Psoas muscle (tissue), 8 donors: Measurements from ENCODE around the gene MED9. TPM values are rescaled to one million over a fixed set of nuclear protein-coding genes. Genes with fewer than 3 reads are reported as not detected.

ENCODE experiments used
- ATAC-seq, 4 donors: fragments of 200-7000 bp; cut with Tn5 transposase; one replicate each; pipeline ENCODE4 v1.9.1; 2020; ENCODE audit warnings: moderate library complexity in 3 of 4, mild to moderate bottlenecking in 2 of 4
- DNase-seq, 2 donors: peaks; one replicate each; pipeline ENCODE4 v3.0.0-alpha.2; 2020
- H3K27ac ChIP-seq: fragments of 200-600 bp; one replicate; pipeline ENCODE4 v1.8.0; 2022
- H3K27me3 ChIP-seq, 3 donors: fragments of 200-600 bp in 1 of 3; one replicate each; pipeline versions ENCODE4 v1.6.1 to v1.8.0; 2013 to 2022; ENCODE audit warnings: low read length in 2 of 3, mild to moderate bottlenecking in 2 of 3, moderate library complexity in 1 of 3; ENCODE audit not compliant: insufficient read depth in 3 of 3
- H3K36me3 ChIP-seq, 2 donors: fragments of 200-600 bp in 1 of 2; one replicate each; pipeline versions ENCODE4 v1.6.1 to v1.8.0; 2013 to 2022; ENCODE audit warnings: low read depth in 1 of 2, mild to moderate bottlenecking in 1 of 2, moderate library complexity in 1 of 2; ENCODE audit not compliant: insufficient read depth in 1 of 2
- H3K4me1 ChIP-seq: fragments of 200-600 bp; one replicate; pipeline ENCODE4 v1.8.0; 2022
- H3K4me3 ChIP-seq: fragments of 200-600 bp; one replicate; pipeline ENCODE4 v1.8.0; 2022; ENCODE audit warnings: mild to moderate bottlenecking
- H3K9me3 ChIP-seq: fragments of 200-600 bp; one replicate; pipeline ENCODE4 v1.8.0; 2022
- CTCF ChIP-seq: fragments of 200-600 bp; IDR thresholded peaks from one replicate; pipeline ENCODE4 v1.8.0; 2022; ENCODE audit warnings: antibody characterized with exemption
- WGBS, 3 donors: extraction: QIAGEN DNeasy Blood & Tissue Kit; methylation state at CpG; one replicate each; pipeline versions ENCODE4 v1.1.6 to v1.1.7; 2013; 5-methylcytosine and 5-hydroxymethylcytosine counted together
- intact Hi-C, 2 donors: fragments of 100-400 bp; cut with DNase I; formaldehyde crosslinking; loops; one replicate each; pipeline versions ENCODE4 v1.11.0 to v1.14.2; 2022
- polyA plus RNA-seq, 3 donors: library from polyadenylated mRNA; stranded (reverse); fragments of 200-250 nt; gene quantifications; one replicate each; pipeline ENCODE4 v1.2.3, GENCODE V29; 2013
- total RNA-seq, 4 donors: library from RNA; stranded (reverse); fragmentation: NEBNext Ultra II Directional in 2 of 4; extraction: Animal tissue kit (Norgen Biotek cat#: 25700) in 2 of 4; gene quantifications; one replicate each; pipeline versions ENCODE4 v1.2.1 to v1.2.4, GENCODE V29; 2021 to 2023
- donor health status: healthy with polysubstance abuse.
- donor health status: DM: no; HTN: no; CAD: no; lungs with moderate emphysema.
- donor health status: Bipolar disorder and iron deficiency.
- donor health status: healthy.
- donor health status: DM: yes; HTN: yes; CAD: no.
- donor health status: DM: no; HTN: no; CAD: no.
- donor health status: DM: no; HTN: no; CAD: no.
- donor health status: DM: yes; HTN: yes; CAD: no.

The MED9 gene
- total and polyA plus RNA-seq, 7 donors = 12.4 to 29.6 (median 18.3) TPM

DNA sequence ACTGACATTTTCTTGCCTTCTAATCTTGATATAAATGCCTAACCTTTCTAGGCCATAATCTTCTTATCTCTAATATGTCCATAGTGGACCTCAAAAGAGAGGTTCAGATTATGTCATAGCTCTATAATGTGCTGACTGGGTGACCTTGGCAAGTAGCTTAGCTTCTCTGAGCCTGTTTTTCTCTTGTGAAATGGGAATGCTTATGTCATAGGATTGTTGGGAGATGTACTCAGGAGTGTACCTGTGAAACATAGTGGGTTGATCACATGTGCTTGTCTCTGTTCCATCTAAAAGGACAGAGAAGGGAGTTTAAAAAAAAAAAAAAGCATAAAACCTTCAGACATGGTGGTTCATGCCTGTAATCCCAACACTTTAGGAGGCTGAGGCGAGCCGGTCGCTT, 2.4 kb downstream of the MED9 start:
- TF ChIP-seq CTCF = no peak
- Histone ChIP-seq H3K27ac (no peak overlapping the region), H3K27me3 (no peaks in the 10 kb centered on the region), H3K4me3 (peak overlapping the region; percentile 90), H3K36me3 (peaks cover 0 to 14% of the 10 kb centered on the region in 2 donors), H3K4me1 (peaks cover 42% of the 10 kb centered on the region), H3K9me3 (no peaks in the 10 kb centered on the region)
- 96 to 98% (median 96%) methylated on average over 3 of the region's 3 CpGs for WGBS, 3 donors
- intact Hi-C loops = no loop called here
- DNase-seq (no peak), ATAC-seq (no peak)

DNA sequence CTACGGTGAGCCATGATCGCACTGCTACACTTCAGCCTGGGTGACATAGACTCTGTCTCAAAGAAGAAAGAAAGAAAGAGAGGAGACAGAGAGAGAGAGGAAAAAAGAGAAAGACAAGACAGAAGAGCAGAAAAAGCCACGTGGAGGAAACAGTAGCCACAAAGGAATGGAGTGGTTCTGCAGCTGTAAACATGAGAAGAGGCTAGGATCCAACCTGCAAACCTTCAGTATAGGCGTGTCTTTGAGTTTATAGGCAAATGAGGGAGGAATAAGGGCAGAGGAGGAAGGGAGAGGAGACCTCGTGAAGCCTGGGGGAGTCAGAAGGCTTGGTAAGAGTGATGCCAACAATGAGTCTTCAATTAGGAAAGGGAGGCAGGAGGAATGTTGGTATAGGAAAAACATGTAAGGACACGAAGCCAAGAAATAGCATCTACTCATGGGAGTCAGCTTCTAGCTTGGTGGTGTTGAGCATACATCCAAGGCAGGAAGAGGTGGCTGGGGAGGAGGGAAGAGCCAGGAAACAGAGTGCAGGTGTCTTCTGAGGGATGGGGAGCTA, 3.9 kb downstream of the MED9 start:
- 66 to 71% (median 69%) methylated on average over 6 of the region's 6 CpGs for WGBS, 3 donors
- no peak for ATAC-seq
- Histone ChIP-seq H3K36me3 (peaks cover 0 to 14% of the 10 kb centered on the region in 2 donors), H3K9me3 (no peaks in the 10 kb centered on the region), H3K4me3 (no peak overlapping the region), H3K27me3 (no peaks in the 10 kb centered on the region), H3K27ac (peak overlapping the region; percentile 19), H3K4me1 (peaks cover 46% of the 10 kb centered on the region)
- no peak for DNase-seq
- intact Hi-C loops = no loop called here
- TF ChIP-seq CTCF = no peak

DNA sequence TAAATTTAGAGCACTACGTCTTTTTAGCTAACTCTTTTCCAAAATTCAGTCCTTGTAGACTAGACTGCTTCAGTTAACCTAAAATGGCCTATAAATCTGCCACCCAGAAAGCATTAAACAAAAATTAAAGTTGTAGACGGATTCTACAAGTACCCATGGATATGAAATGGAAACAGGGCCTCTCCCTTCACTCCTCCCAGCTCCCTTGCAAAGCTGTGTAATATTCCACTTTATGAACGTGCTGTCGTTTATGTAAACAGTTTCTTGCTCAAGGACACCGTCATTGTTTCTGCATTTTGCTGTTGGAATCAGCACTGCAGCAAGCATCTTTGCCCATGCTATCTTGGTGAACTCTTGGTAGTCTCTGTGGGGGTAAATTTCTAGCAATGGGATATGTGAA, 5.1 kb downstream of the MED9 start:
- DNase-seq = no peak
- no peak overlapping the region for H3K4me3 ChIP-seq

GRCh38 chr17:17484451-17484899, 7.7 kb downstream of the MED9 start:
- H3K4me3 ChIP-seq = no peak overlapping the region
- ATAC-seq = peak in 3 of 4 donors; percentile 26 to 38 (median 31)
- peaks cover 27% of the 10 kb centered on the region for H3K4me1 ChIP-seq

More for the DNA sequence above, 5.1 kb downstream of the MED9 start:
- WGBS, 3 donors = 53 to 72% (median 55%) methylated on average over 5 of the region's 5 CpGs
- intact Hi-C loops = no loop called here
- Histone ChIP-seq H3K36me3 (peaks cover 0 to 14% of the 10 kb centered on the region in 2 donors), H3K4me1 (peaks cover 46% of the 10 kb centered on the region), H3K27ac (no peak overlapping the region), H3K27me3 (no peaks in the 10 kb centered on the region), H3K9me3 (no peaks in the 10 kb centered on the region)
- no peak for ATAC-seq
- TF ChIP-seq CTCF = no peak

More at GRCh38 chr17:17484451-17484899, 7.7 kb downstream of the MED9 start:
- WGBS, 3 donors = 55 to 68% (median 57%) methylated on average over 12 of the region's 12 CpGs
- Histone ChIP-seq H3K9me3 (no peaks in the 10 kb centered on the region), H3K27ac (no peak overlapping the region), H3K36me3 (peaks cover 0 to 34% of the 10 kb centered on the region in 2 donors), H3K27me3 (no peaks in the 10 kb centered on the region)
- DNase-seq = no peak
- no peak for TF ChIP-seq CTCF
- intact Hi-C loops = no loop called here
